GM21381 (cell line): Measurements from ENCODE around the gene TEX13B.
"Not testable (repeated sequence)": the region's sequence is repeated elsewhere in the genome, so short reads cannot be mapped to it uniquely, and the experiment has no call there.

Experiments
- ATAC-seq: cut with Tn5 transposase; IDR thresholded peaks from one replicate; pipeline ENCODE4 v1.9.1; 2021; ENCODE audit warnings: mild to moderate bottlenecking, moderate library complexity; ENCODE audit not compliant: unreplicated experiment

Gene TEX13B

GRCh38 chrX:107982356-107982755, at the start of gene TEX13B:
Gene TEX13B (minus strand): TSS chrX:107982370. CDS start chrX:107982127, 243 bp downstream.
- no peak for ATAC-seq

GRCh38 chrX:108029928-108030711, 48.0 kb upstream of the TEX13B start:
- no peak for ATAC-seq

GRCh38 chrX:108028854-108029253, 46.7 kb upstream of the TEX13B start:
- ATAC-seq, result no peak

- ATAC-seq, result no peak
Observed at GRCh38 chrX:108025954-108026600, 43.9 kb upstream of the TEX13B start.

GRCh38 chrX:108025376-108025775, 43.2 kb upstream of the TEX13B start:
- no peak for ATAC-seq

- no peak for ATAC-seq
Observed at GRCh38 chrX:108022491-108023089, 40.4 kb upstream of the TEX13B start.

- ATAC-seq, result no peak
Observed at GRCh38 chrX:108020631-108021030, 38.5 kb upstream of the TEX13B start.

- no peak for ATAC-seq
Observed at GRCh38 chrX:108019382-108019875, 37.3 kb upstream of the TEX13B start.

GRCh38 chrX:108018656-108019381, 36.6 kb upstream of the TEX13B start:
- ATAC-seq, result no peak

- ATAC-seq, result peak; percentile 82
Observed at GRCh38 chrX:108001218-108001814, 19.1 kb upstream of the TEX13B start.

- ATAC-seq, result no peak
Observed at GRCh38 chrX:108000751-108001150, 18.6 kb upstream of the TEX13B start.

- no peak for ATAC-seq
Observed at GRCh38 chrX:107996124-107996523, 14.0 kb upstream of the TEX13B start.

GRCh38 chrX:107985033-107985432, 2.9 kb upstream of the TEX13B start:
- ATAC-seq, result no peak

- no peak for ATAC-seq
Observed at GRCh38 chrX:107979534-107979933, 2.6 kb downstream of the TEX13B start.

GRCh38 chrX:107978707-107979307, 3.4 kb downstream of the TEX13B start:
- no peak for ATAC-seq

- no peak for ATAC-seq
Observed at GRCh38 chrX:107978071-107978470, 4.1 kb downstream of the TEX13B start.

GRCh38 chrX:107971636-107972035, 10.5 kb downstream of the TEX13B start:
- ATAC-seq, result no peak

GRCh38 chrX:107970073-107970472, 12.1 kb downstream of the TEX13B start:
- ATAC-seq, result no peak

GRCh38 chrX:107968623-107969022, 13.5 kb downstream of the TEX13B start:
- no peak for ATAC-seq

GRCh38 chrX:107955337-107955736, 26.8 kb downstream of the TEX13B start:
- not testable (repeated sequence) for ATAC-seq
